Stimulated activated CD4-positive, alpha-beta T cell treated with anti-CD3 and anti-CD28 coated beads, Interleukin-12 subunit alpha, Interleukin-12 subunit beta, amount 100 ng/mL, for 48 hours (primary cell): Measurements from ENCODE around the gene ENOX1.

ENCODE experiments used
- DNase-seq, 3 donors: peaks; one replicate each; pipeline ENCODE4 v3.0.0-alpha.2; 2020; ENCODE audit warnings: low read depth in 2 of 3, low spot score in 1 of 3

ENOX1 gene

DNA sequence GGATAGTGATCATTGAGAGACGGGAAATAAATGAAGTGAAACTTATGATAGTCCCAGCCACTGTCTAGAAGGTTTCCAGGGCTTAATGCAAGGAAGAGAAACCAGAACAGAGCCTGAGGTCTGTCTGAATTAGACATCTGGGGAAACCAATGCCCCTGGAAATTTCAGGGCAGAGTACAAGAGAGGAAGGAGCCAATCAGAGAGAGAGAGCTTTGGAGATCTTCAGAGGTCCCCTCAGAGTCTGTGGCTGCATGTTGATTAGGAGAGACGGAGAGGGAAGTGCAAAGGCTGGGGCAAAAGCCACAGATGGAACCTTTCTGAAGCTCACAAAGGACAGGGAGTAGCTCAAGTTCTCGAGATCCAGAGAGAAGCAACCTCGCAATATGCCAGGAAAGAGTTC is 385.4 kb downstream of the ENOX1 start:
- no peak for DNase-seq

DNA sequence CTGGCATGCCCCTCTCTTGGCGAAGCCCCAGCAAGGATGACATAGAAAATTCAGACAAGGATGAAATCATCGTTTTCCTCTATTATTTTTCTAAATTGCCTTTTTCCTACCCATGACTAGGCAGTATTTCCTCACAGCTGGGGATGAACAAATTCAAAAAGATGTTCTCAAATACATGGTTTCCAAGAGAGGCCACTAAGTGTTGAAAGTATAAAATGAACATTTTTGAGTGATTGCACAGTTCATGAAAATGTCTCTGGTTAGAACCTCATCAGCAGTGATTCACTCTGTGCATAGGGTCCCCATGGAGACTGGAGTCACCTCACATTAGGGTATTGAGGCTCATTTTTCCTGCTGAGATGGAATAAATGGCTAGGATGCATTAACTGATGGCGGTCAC is 389.7 kb downstream of the ENOX1 start:
- DNase-seq = no peak

DNA sequence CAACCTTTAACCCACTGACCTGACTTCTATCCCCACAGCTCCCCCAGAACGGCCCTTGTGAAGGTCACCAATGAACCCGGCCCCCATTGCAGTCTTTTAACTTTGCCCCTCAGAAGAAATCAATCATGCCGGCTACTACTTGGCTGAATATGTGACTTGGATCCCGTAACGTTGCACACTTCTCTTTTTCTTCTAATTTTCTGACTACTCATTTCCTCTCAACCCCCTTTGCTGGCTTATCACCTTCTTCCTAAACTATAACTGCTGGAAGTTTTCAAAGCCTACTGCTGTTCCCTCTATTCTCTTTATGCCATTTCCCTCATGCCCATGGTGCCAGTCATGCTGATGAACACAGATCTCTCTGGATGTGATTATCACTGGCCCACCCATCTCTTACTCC is 395.7 kb downstream of the ENOX1 start:
- DNase-seq = no peak

DNA sequence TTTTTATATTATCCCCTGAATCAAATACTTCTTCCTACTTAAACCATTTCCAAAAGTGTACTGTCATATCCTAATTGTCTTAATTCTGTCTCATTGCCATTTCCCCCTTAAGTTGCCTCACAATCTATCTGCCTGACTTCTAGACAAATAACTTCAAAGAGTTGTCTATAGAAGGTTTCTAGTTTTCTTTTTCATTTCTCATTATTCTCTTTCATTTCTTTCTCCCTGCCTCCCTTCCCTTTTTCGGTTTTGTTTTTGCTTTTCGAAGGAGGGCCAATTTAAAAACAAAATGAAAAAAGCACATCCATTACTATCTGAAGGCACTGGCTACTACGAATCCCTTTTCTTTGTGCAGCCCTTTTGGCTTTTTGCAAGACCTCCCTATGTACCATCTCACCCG is 396.2 kb downstream of the ENOX1 start:
- no peak for DNase-seq

DNA sequence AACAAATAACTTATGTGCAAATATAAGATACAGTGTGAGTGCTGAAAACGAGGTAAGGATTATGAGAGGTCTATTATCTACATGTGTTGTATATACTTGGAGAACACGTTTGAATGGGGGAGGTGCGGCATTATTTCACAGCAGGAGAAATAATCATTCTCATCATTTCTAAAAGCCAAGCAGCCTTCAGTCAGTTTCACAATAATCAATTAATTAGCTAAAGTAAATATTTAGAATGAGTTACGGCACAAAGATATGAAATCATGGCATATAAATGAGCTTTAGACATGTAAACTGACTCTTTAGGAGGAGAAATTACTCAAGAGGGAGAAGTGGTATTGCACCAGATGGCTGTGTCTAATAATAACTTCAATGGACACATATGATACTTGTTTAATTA is 396.8 kb downstream of the ENOX1 start:
- no peak for DNase-seq

DNA sequence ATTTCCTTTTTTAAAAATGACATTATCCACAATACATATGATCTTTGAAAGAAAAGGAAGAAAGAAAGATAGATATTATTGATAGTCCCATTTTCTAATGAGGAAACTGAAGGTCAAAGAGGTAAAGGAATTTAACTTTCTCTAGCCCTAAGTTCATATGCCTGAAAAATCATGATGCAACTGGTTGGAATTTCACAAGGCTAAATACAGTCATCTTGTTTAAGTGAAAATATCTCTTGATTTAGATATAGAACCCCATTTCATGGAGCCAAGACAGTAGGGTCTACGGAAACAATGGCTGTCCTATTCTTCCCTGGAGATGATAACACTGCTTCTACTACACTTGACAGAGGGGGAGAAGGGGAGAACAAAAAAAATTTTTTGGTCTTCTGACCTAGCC is 397.2 kb downstream of the ENOX1 start:
- no peak for DNase-seq

DNA sequence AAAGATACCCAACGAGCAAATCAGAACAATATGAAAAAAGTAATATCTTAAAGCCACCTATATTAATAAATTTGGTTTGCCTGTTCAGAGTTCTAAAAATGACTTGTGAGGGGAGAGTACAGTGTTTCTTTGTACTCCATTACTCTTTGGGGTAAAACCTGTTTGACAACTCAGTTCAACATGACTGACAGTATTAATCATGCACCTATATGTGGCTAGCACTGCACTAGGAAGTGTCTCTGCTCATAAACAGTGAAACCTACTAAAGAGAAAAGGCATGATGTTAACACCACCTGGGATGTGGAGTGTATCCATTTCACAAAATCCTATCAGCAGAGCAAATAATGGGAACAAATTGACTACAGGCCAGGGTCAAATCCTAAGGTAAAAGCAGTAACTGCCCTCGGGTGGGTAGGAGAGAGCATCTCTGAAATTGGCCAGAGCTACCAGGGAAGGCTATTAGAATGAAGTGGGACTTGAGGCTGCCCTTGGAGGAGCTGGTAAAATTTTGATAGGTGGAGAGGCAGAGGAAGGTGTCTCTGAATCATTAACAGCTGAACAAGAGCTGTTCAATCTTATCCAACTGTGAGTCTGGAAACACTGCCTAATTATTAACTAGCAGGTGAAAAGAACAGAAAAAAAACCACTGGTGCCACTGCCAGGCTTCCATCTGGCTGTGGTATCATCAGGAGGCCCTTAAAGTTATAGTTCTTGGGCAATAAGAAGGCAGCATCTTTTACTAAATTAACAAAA is 398.3 kb downstream of the ENOX1 start:
- no peak for DNase-seq

DNA sequence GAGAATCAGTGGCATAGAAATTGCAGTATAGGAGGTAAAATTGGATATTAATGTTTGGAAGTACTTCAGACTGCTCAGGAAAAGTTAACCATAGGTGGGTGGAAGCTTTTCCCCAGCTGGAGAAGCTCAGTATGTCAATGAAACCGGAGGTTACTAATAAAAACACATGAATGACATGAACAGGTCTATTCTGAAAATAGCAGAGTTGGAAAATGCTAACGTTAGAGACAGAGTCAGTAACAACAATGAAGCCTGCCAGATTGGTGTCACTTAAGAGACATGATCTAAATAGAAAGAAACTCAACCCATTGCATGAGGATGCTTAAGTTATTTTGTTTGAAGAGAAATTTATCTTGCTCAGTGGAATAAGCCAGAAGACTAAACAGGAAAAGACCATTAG is 398.9 kb downstream of the ENOX1 start:
- no peak for DNase-seq

DNA sequence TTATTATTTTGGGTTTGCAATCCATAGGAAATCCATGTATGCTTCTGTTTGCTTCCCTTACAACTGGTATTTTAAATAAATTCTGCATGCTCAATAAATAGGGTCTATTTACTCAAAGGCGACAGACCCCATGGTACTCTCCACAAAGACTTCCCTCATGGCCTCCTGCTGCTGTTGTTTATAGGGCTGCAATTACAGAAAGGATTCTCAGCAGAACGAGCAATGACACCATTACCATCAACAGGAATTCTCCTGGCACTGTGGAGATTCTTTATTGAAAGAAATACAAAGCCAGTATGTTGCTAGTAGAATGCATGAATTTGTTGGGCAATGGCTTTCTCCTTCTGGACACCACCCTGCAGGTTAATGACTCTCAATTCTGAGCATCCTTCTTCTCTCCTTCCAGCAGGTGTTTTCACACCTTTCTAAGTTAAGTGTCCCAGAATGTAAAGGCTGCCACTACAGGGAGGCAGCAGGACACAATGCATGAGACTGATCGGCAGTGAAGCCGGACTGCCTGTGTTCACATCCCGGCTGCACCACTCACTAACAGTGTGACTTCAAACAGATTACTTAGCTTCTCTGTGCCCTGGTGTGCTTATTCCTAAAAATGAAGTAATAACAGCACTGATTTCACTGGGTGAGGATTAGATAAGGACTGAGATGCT is 403.1 kb downstream of the ENOX1 start:
- no peak for DNase-seq

DNA sequence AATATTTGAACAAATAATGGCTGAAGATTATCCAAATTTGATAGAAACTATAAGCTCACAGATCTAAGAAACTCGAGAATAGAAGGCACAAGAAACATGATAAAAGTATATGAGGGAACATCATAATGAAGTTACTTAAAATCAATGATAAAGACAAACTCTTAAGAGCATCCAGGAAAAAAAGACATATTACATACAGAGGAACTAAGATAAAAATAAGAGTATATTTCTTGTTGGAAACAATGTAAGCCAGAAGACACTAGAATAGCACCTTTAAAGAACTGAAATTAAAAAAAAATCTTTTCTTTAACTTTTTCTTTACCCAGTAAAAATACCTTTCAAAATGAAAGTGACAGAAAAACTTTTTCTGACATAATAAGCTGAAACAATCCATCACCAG is 407.0 kb downstream of the ENOX1 start:
- no peak for DNase-seq

DNA sequence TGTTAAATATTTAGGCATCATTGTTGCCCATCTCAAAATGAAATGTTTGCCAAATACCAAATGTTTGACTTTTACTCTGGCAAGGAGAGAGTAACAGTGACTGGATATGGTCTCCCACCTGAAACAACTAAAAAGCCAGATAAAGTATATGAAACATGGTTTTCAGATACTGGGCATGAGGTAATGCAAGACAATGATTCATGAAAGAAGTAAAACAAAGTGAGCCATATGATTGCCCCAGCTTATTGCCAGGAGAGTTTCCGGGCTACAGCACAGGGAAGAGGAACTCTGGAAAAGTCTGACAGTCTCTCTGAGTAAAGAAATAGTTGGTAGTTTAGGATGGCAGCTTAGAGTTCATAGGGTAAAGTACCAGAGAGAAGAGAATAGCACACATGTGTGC is 408.8 kb downstream of the ENOX1 start:
- no peak for DNase-seq

DNA sequence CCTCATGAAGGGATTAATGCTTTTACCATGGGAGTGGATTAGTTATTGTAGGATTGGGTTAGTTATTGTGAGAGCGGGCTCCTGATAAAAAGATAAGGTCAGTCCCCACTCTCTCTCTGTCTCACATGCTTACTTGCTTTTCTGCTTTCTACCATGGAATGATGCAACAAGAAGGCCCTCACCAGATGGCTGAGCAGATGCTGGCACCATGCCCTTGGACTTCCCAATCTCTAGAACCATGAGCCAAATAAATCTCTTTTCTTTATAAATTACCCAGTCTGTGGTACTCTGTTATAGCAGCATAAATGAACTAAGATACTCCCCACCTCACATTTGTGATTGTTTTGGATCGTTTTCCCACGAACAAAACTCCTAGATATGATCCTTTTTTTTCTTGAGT is 409.6 kb downstream of the ENOX1 start:
- DNase-seq = no peak

DNA sequence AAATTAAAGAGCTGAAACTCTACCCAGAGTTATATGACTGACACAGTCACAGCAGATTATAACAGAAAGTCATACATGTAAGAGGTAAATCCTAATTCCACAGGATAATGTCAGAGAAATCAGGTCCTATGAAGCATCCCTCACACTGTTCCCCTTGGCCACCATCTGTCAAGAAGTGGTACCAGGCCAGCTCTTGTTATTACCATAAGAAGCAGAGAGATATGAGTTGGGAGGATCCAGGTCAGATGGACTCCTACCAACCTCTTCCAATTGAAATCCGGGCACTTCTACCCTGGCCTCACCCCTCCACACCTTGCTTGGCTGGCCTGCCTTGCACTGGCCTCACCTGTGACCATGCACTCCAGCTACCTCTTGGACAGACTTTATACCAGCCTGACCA is 410.2 kb downstream of the ENOX1 start:
- no peak for DNase-seq

DNA sequence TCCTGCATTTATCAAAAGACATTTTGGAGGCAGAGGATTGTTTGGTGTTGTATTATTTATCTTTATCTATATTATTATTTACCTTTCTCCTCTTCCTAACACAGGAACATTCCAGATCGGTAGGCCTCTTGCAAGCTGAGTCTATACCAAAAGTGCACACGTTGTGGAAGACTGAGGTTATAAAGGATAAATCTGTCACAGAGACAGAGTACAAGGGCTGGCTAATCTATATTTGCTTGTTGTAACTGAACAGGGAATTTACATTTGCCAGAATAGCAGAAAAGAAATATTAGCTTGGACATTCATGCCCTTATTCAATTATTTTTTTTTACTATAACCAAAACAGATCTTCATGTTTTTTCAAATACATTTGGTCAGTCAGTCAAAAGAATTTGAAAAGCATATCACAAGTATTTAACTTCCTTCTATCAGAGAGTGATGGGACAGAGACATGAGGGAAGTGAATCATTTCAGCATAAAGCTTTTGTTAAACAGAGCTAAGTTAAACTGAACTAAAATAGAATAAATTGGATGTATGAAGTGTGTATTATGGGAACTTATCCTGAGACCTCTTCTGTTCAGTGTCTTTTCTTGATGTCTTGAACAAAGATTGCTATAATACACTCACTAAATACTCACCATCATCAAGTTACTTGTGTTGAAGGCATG is 410.8 kb downstream of the ENOX1 start:
- DNase-seq = no peak

DNA sequence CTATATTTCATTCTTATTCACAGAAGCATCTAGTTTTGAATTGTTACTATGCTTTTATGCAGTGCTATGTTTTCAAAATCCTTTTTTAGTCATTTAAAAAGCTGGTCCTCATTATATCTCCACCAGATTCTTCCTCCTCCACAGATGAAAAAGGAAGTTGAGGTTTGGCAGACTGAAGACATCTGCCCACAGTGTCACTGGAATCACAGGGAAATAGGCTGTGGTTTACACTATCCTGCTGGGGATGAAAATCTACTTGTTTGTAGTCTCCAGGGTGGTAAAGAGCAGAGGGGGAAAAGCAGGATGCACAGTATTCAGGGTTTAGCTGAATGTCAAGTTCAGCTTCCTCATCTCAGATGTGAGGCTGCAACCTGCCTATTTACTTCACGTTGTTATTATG is 412.2 kb downstream of the ENOX1 start:
- DNase-seq = no peak

DNA sequence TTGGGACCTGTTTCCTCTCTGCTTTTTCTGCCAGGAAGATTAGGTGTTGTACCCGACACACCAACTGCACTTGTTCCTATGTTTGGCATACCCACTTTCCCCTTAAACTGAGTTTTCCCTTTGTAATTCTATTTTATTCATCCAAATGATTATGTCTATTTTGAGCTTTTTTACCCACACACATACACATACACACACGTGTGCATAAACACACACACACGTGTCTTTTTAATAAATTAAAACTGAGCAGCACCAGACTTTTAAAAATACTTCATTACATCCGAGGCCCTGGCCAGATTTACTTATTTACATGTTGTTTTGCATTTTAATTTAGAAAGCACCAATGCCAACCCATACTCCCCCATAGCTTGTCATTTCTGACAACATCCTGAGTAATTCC is 413.4 kb downstream of the ENOX1 start:
- no peak for DNase-seq

DNA sequence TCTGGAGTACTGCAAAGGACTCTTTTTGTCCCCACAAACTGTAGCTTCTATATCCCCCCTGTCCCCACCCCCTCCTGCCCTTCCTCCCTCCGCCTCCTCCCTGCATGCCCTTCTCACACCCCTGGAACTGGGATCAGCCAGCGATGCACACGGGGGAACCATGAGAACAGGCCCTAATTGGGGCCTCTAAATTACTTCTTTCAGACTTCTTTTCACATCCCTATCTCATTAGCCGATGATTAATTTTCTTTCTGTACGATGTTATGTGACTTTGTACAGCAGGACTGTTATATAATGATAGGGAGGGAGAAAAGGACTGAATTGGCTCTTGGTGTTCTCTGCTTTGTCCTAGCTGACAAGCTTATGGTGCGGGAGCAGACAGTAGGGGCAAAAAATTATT is 415.9 kb downstream of the ENOX1 start:
- DNase-seq = no peak

DNA sequence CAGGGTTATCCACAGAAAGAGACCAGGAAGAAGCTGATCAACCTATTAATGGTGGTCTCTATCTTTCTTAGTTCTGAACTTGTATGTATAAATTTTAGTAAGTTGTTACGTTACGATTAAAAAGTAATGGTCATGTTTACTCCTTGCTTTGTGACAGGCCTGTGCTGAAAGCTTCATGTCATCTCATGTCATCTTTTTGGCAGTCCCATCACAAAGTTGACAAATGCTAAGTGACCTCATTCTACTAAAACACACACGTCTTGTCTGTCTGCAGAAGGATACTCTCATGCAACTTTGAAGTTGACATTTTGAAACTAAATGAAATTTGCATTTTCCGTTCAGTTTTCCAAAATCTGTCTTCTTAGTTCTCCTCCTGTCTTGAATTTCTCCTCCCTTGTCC is 417.5 kb downstream of the ENOX1 start:
- DNase-seq = no peak

DNA sequence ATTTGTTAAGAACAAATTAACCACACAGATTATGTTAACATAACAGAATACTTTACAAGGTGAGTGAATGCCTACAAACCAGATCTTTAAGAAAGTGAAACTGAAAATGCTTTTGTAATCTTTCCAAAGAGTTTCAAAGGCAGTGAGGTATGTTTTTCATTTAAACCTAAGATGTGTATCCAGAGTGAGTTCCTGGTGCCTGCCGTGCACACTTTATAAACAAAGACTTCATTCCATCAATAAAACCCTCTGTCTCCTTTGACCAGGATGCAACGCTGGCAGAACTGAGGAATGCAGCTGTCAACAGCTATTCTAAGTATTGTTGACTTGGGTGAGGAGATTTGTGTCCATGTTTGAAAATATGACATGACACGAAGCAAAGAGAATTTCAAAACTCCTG is 418.8 kb downstream of the ENOX1 start:
- DNase-seq = no peak

DNA sequence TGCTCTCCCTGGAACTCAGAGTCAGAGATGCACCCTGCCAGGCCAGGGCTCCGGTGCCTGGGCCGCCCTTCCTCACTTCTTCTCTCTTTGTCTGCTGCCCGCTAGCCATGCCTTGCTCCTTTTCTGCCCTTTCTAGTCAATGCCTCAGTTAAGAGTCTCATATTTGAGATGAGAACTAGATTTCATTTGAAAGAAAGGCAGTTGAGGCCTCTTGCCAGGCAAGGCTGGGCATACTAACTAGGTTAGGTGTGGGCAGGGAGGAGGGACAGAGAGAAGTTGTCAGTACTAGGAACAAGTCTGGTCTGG is 421.8 kb downstream of the ENOX1 start:
- DNase-seq = no peak

DNA sequence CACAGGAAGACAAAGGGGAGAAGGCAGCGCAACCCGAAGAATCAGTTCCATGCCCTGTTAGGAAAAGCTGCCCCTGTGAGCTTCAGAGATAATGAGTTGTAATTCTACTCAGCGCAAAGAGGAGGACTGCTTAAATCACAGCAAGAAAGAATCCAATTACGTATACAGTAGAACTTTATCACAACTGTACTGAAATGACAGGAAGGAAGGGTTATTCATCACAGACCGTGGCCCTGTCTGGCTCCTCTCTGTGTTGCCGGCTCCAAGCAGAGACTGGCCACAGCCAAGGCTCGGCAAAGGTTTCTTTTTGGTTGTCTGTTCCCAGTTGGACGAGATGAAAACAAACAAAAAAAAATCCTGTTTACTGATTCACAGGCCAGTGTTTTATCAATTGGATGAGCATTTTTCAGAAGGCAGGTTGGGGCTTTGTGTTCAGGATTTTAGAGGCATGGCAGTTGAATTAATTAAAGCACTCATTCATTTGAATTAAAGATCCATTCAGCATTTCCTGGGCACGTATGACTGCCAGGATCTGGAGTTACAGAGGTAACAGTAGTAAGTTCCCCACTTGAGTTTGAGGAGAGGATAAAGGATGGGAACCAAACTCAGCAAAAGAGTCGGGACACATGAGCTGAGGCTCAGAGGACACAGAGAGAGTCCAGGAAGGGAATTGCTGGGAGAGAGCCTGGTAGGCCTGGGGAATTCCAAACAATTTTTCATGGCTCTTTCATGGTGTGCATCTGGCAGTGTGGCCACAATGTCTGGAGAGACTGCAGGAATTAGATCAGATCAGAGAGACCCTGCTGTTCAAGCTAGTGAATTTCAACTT is 422.3 kb downstream of the ENOX1 start:
- DNase-seq = no peak
